GM18519 (cell line): ENCODE measurements around the gene THBS2.
"Not testable (repeated sequence)": the region's sequence is repeated elsewhere in the genome, so short reads cannot be mapped to it uniquely, and the experiment has no call there.

Experiments
- ATAC-seq: cut with Tn5 transposase; IDR thresholded peaks from one replicate; pipeline ENCODE4 v1.9.1; 2021; ENCODE audit warnings: mild to moderate bottlenecking, moderate library complexity; ENCODE audit not compliant: unreplicated experiment, low FRiP score

The THBS2 gene

GRCh38 chr6:169253337-169254238, at the start of gene THBS2:
Gene THBS2 (minus strand): TSS chr6:169253846. CDS start chr6:169250784, 3,062 bp downstream.
- ATAC-seq: no peak

GRCh38 chr6:169302716-169303115, 49.1 kb upstream of the THBS2 start:
- no peak for ATAC-seq

- ATAC-seq: no peak
These were observed 48.6 kb upstream of the THBS2 start for GRCh38 chr6:169302255-169302654.

GRCh38 chr6:169300916-169301315, 47.3 kb upstream of the THBS2 start:
- ATAC-seq: no peak

GRCh38 chr6:169298626-169299025, 45.0 kb upstream of the THBS2 start:
- not testable (repeated sequence) for ATAC-seq

- ATAC-seq: no peak
These were observed 43.0 kb upstream of the THBS2 start for GRCh38 chr6:169296622-169297021.

- no peak for ATAC-seq
These were observed 42.5 kb upstream of the THBS2 start for GRCh38 chr6:169296170-169296569.

- ATAC-seq: no peak
These were observed 39.5 kb upstream of the THBS2 start for GRCh38 chr6:169293196-169293595.

GRCh38 chr6:169292338-169293124, 38.9 kb upstream of the THBS2 start:
- no peak for ATAC-seq

GRCh38 chr6:169291646-169292337, 38.1 kb upstream of the THBS2 start:
- no peak for ATAC-seq

- no peak for ATAC-seq
These were observed 37.5 kb upstream of the THBS2 start for GRCh38 chr6:169291148-169291547.

- ATAC-seq: no peak
These were observed 36.1 kb upstream of the THBS2 start for GRCh38 chr6:169289619-169290339.

- no peak for ATAC-seq
These were observed 35.6 kb upstream of the THBS2 start for GRCh38 chr6:169289257-169289618.

GRCh38 chr6:169288591-169288990, 34.9 kb upstream of the THBS2 start:
- ATAC-seq: no peak

- no peak for ATAC-seq
These were observed 34.0 kb upstream of the THBS2 start for GRCh38 chr6:169287675-169288074.

GRCh38 chr6:169286961-169287360, 33.3 kb upstream of the THBS2 start:
- no peak for ATAC-seq

GRCh38 chr6:169285165-169285564, 31.5 kb upstream of the THBS2 start:
- ATAC-seq: no peak

GRCh38 chr6:169283924-169284323, 30.3 kb upstream of the THBS2 start:
- ATAC-seq: no peak

- no peak for ATAC-seq
These were observed 28.4 kb upstream of the THBS2 start for GRCh38 chr6:169282043-169282442.

GRCh38 chr6:169277619-169278018, 24.0 kb upstream of the THBS2 start:
- ATAC-seq: no peak
